Amniotic epithelial cell (primary cell): ENCODE measurements around the gene MMP19.
A peak's percentile ranks its signal among the peaks of the same experiment; 100 is the strongest.

Experiments used
- DNase-seq: peaks from one replicate; pipeline ENCODE4 v3.0.0-alpha.2; 2010; ENCODE audit warnings: low read depth

Gene MMP19

GRCh38 chr12:55815473-55815872 lies 27.3 kb downstream of the MMP19 start:
- no peak for DNase-seq

GRCh38 chr12:55814257-55814656 lies 28.5 kb downstream of the MMP19 start:
- DNase-seq = no peak

DNA sequence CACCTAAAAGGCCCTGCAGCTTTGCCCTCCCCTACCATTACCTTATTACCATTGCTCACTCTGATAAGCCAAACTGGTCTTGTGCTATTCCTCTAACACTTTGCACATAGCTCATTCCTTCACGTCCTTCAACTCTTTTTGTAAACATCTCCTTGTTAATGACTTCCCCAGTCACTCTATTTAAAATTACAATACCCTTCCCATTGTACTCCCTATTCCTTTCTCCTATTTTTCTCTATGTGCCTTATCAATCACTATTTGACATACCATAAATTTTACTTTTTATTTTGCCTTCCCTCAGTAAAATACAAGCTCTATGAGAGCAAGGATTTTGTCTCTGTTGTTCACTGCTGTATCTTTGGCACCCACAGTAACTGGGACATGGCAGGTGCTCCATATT lies 30.6 kb downstream of the MMP19 start:
- DNase-seq = no peak

DNA sequence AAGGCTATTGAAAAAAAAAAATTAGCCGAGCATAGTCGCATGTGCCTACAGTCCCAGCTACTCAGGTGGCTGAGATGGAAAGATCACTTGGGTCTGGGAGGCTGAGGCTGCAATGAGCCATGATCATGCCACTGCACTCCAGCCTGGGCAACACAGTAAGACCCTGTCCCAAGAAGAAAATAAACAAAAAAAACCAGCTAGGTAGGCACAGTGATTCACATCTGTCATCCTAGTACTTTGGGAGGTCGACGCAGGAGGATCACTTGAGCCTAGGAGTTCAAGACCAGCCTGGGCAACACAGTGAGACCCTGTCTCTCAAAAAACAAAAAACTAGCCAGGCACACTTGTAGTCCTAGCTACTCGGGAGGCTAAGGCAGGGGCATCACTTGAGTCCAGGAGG lies 33.5 kb downstream of the MMP19 start:
- no peak for DNase-seq

DNA sequence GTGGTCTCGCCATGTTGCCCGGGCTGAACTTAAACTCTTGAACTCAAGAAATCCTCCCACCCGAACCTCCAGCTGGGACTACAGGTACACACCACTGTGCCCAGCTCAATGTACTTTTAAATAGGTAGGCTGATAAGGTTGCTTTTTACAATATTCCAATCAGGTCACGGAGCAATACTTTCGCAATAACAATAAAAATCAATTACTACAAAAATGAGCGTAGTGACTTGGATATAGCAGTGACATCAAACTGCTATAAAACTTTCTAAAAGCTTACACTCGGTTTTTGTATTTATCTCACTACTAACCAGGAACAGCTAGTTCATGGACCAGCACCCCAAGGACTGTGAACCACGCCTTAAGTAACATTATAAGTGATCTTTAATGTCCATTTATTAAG lies 35.8 kb downstream of the MMP19 start:
- no peak for DNase-seq

DNA sequence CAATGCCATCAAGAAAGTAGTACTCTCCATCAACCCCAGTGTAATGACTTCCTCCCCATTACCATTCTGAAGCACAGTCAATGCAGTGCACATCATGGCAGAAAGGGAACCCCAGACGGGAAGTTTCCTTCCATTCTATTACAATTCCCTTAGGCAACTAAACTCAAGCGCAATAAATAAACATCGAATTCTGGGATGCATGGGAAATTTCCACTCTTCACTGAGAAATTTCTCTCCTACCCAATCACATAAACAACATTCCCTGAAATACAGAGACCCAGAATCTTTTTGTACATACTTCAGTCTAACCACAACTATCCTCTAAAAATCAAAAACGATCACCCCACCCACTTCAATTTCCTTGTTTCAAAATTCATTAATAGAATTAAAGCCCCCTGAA lies 45.2 kb downstream of the MMP19 start:
- DNase-seq = no peak

DNA sequence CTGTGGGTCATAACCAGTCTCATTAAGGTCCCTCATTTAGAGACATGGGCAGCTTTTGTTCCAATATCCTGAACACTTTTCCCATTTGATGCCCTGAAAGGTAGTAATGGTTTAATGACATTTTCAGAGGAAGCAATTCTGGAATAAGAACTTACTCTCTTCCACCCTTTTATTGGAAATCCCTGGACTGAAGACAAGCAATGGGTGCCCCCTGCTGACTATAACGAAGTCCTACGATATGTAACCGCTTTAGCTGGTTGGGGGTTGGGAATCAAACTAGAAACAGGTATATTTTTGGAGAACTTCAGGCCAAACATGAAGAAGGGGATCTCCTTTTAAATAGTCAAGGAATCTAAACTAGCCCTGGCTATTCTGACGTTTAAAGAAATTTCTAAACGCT lies 45.7 kb downstream of the MMP19 start:
- DNase-seq = peak; percentile 67

DNA sequence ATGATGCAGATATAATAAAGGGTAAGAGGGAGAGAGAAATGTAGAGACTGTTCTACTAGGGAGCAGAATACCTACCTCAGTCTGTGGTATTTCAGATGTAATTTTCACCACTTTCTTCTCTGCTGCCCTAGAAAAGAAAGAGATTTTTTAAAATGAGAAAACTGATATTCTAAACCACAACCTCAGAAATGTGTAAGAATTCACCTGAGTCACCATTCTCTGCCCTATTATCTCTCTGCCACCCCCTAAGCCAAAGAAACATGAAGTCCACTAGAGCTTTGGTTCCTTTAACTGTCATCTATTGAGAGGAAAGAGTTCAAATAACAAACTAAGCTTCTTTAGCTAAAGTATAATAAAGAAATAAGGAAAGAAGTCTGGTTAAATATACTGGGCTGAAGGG lies 46.8 kb downstream of the MMP19 start:
- no peak for DNase-seq

- no peak for DNase-seq
Observed at GRCh38 chr12:55789893-55790292, 52.8 kb downstream of the MMP19 start.

DNA sequence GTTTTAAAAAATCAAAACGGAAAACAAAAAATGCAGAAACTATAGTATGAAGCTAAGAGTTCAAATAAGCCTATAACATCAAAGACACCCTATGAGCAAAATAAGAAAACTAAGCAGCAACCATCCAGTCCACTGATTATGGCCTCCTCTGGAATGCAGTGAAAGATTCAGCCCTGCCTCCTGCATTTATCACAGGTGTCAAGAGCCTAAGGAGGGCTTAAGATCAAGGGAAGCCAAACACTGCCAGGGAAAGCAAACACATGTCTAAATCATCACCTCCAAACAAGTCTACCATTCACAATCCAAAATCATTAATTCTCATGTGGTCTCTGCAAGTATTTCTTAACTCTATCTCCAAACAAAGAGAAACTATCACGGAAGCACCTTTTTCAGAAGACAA lies 53.6 kb downstream of the MMP19 start:
- peak; percentile 47 for DNase-seq

DNA sequence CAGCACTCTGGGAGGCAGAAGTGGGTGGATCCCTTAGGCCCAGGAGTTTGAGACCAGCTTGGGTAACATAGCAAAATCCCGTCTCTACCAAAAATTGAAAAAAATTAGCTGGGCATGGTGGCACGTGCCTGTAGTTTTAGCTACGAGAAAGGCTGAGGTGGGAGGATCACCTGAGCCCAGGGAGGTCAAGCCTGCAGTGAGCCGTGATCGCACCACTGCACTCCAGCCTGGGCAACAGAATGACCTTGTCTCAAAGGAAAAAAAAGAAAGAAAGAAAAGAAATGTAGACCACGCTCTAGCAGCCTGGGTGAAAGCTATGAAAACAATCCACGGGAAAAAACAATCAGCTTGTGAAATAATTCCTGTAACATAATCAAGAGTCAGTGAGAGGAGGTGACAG lies 54.2 kb downstream of the MMP19 start:
- no peak for DNase-seq
